WTC11 (cell line): Measurements from ENCODE around the gene SLC26A11.

Experiments
- ESRRA ChIP-seq: sonication (generic); formaldehyde crosslinking; IDR thresholded peaks from 2 replicates; pipeline ENCODE4 v1.8.1; 2022; ENCODE audit warnings: mild to moderate bottlenecking, missing genetic modification reagents, borderline replicate concordance
- GABPB1 ChIP-seq: sonication (generic); formaldehyde crosslinking; IDR thresholded peaks from 2 replicates; pipeline ENCODE4 v1.8.1; 2023; ENCODE audit warnings: mild to moderate bottlenecking, missing genetic modification reagents

GRCh38 chr17:80287038-80287437, 66.8 kb downstream of the SLC26A11 start:
- no peak for TF ChIP-seq ESRRA
- no peak for TF ChIP-seq GABPB1 (CRISPR knock-in tag)
